AG04450 (cell line): Measurements from ENCODE around the gene GPR17. TPM values are rescaled to one million over a fixed set of nuclear protein-coding genes. Genes with fewer than 3 reads are reported as not detected.

Source experiments
- CTCF ChIA-PET: fragments of 300-600, 350-600 bp; formaldehyde crosslinking; extraction: SDS; loops from one replicate; lab custom pipeline; 2022; ENCODE audit warnings: antibody characterized with exemption, inconsistent platforms; lab: Charles Lee
- POLR2A ChIA-PET: fragments of 350-600 bp; formaldehyde crosslinking; extraction: SDS; loops from one replicate; lab custom pipeline; 2021; ENCODE audit warnings: antibody characterized with exemption, inconsistent platforms; lab: Yijun Ruan, JAX
- DNase-seq: peaks from one replicate; pipeline ENCODE4 v3.0.0-alpha.2; 2011; ENCODE audit warnings: low read depth, low spot score
- H3K27ac ChIP-seq: one replicate; pipeline ENCODE4 v1.5.1; 2012; ENCODE audit warnings: low read depth, low read length, control low read depth
- H3K27me3 ChIP-seq: one replicate; pipeline ENCODE4 v1.6.0; 2012; ENCODE audit warnings: low read length; ENCODE audit not compliant: control insufficient read depth, insufficient read depth
- H3K4me3 ChIP-seq: 2 replicates; pipeline ENCODE4 v1.5.1; 2011; ENCODE audit warnings: mild to moderate bottlenecking, low read depth, low read length, control low read depth
- H3K9me3 ChIP-seq: 2 replicates; pipeline ENCODE4 v1.5.1; 2012; ENCODE audit warnings: low read length; ENCODE audit not compliant: control insufficient read depth, insufficient read depth
- CTCF ChIP-seq: IDR thresholded peaks from 2 replicates; pipeline ENCODE4 v1.5.1; 2011; ENCODE audit warnings: low read depth, low read length, control low read depth, inconsistent platforms
- polyA plus RNA-seq: library from polyadenylated mRNA; depleted of rRNA; stranded (reverse); fragments of >200 nt; gene quantifications from 2 replicates; pipeline ENCODE4 v1.2.3, GENCODE V29; 2011

The GPR17 gene
- polyA plus RNA-seq, 1 experiment, result not detected

GRCh38 chr2:127634626-127635379 is 11.2 kb upstream of the GPR17 start:
- ChIA-PET CTCF (no interaction called here), POLR2A (no interaction called here)
- H3K9me3 ChIP-seq, result no peaks in the 10 kb centered on the region; the same call in 1 of the 2 replicates

GRCh38 chr2:127635380-127636237 is 10.3 kb upstream of the GPR17 start:
- H3K9me3 ChIP-seq, result no peaks in the 10 kb centered on the region; the same call in 1 of the 2 replicates
- ChIA-PET CTCF (no interaction called here), POLR2A (no interaction called here)

More at GRCh38 chr2:127634626-127635379, 11.2 kb upstream of the GPR17 start:
- Histone ChIP-seq H3K27ac (no peak overlapping the region), H3K4me3 (no peak overlapping the region), H3K27me3 (no peaks in the 10 kb centered on the region)
- TF ChIP-seq CTCF, result no peak
- DNase-seq, result no peak

GRCh38 chr2:127636248-127637235 is 9.4 kb upstream of the GPR17 start:
- POLR2A ChIA-PET, result no interaction called here
- no peak for DNase-seq
- H3K27me3 ChIP-seq, result no peaks in the 10 kb centered on the region
- no peak overlapping the region for H3K4me3 ChIP-seq
- TF ChIP-seq CTCF, result no peak
- no peak overlapping the region for H3K27ac ChIP-seq
- CTCF ChIA-PET, result interaction anchor here (0.8 kb wide), 1 partner anchor 45 kb away, joined by 3 read pairs; no protein-coding TSS in a partner anchor
- H3K9me3 ChIP-seq, result no peaks in the 10 kb centered on the region; the same call in 1 of the 2 replicates

More at GRCh38 chr2:127635380-127636237, 10.3 kb upstream of the GPR17 start:
- H3K27ac ChIP-seq, result no peak overlapping the region
- no peak overlapping the region for H3K4me3 ChIP-seq
- TF ChIP-seq CTCF, result no peak
- no peak for DNase-seq
- H3K27me3 ChIP-seq, result no peaks in the 10 kb centered on the region

GRCh38 chr2:127637236-127637630 is 8.7 kb upstream of the GPR17 start:
- CTCF ChIA-PET, result interaction anchor here (0.6 to 0.9 kb wide), 2 partner anchors 13 to 46 kb away, joined by 3 read pairs; no protein-coding TSS in a partner anchor
- H3K9me3 ChIP-seq, result no peaks in the 10 kb centered on the region; the same call in 1 of the 2 replicates
- H3K4me3 ChIP-seq, result no peak overlapping the region
- no peaks in the 10 kb centered on the region for H3K27me3 ChIP-seq
- DNase-seq, result no peak
- no peak for TF ChIP-seq CTCF
- POLR2A ChIA-PET, result interaction anchor here (0.6 to 0.7 kb wide), 3 partner anchors 14 to 59 kb away, joined by 3 to 4 read pairs (median 3); no protein-coding TSS in a partner anchor
- H3K27ac ChIP-seq, result peak overlapping the region; percentile 77
